ENCODE results near the gene ANKRD6. TPM values are rescaled to one million over a fixed set of nuclear protein-coding genes. Genes with fewer than 3 reads are reported as not detected.

Gene ANKRD6
- total RNA-seq, 1 experiment from 2014 or later = 5.6 TPM

DNA sequence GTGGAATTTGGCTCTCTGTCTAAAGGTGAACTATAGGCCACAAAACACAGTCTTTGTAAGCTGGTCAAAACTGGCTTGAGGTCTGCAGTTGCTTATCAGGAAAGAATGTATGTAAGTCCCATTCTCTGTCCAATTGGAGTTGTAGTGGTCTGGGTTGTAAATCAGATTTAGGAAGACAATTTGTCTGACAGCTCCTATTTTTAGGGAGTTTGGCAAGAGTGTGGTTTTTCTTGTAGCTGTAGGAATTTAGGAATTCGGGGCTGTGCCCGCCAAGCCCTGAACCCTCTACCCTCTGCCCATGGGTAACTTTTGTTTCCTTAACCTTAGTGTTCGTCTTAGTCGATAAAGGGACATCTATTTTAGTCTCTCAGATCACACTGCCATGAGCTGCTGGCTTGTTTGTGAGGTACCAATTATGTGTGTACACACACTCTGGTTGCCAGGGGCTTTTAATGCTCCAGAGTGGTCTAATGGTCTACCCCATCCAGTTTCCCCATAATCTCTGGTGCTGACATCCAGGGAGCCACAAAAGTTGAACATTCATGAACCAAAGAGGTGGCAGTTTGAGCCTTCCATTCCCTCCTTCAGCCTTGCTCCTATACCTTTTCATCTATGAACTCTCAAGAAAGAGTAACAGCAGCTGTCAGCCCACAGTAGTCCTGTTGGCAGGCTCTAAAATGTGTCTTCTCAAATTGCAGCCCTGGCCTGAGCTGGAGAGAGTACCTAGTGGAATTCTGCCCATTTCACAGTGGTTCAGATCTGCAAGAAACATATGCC is 93.0 kb downstream of the ANKRD6 start:
- Mint-ChIP-seq H3K27ac (no peak overlapping the region), H3K9me3 (no peaks in the 10 kb centered on the region), H3K4me3 (no peak overlapping the region), H3K4me1 (no peaks in the 10 kb centered on the region; a peak in 1 of 4 replicates), H3K36me3 (ENCODE audit: insufficient read depth in 1 of 3, low read depth in 3 of 3) (no peaks in the 10 kb centered on the region), H3K27me3 (ENCODE audit: low read depth) (no peaks in the 10 kb centered on the region; the same call in 1 of the 2 replicates)
- no peak overlapping the region for H3K18ac ChIP-seq (ENCODE audit: insufficient read length, low read depth, low read length)
- H3K4ac ChIP-seq (ENCODE audit: low read depth, low read length) = no peak overlapping the region
- no peak overlapping the region for H4K91ac ChIP-seq (ENCODE audit: insufficient read length, low read depth, low read length)
- H3K4me2 ChIP-seq (ENCODE audit: insufficient read depth, insufficient read length, low read length) = no peak overlapping the region
- H2BK5ac ChIP-seq (ENCODE audit: insufficient read length, low read length) = no peak overlapping the region
- no peak overlapping the region for H2AFZ ChIP-seq (ENCODE audit: low read length)
- DNase-seq = no peak
- H2BK15ac ChIP-seq (ENCODE audit: low read depth, low read length) = no peak overlapping the region
- H3K79me2 ChIP-seq (ENCODE audit: insufficient read depth, low read length) = no peaks in the 10 kb centered on the region
- no peaks in the 10 kb centered on the region for H3K79me1 ChIP-seq (ENCODE audit: insufficient read depth, low read depth, low read length, poor library complexity, severe bottlenecking)
- H3K4me1 ChIP-seq (ENCODE audit: insufficient read depth, low read length) = no peaks in the 10 kb centered on the region
- no peak overlapping the region for H3K56ac ChIP-seq (ENCODE audit: insufficient read length, low read depth, low read length)
- H3K23me2 ChIP-seq (ENCODE audit: insufficient read length, low read depth, low read length, poor library complexity, severe bottlenecking) = no peaks in the 10 kb centered on the region
- no peak overlapping the region for H4K5ac ChIP-seq (ENCODE audit: insufficient read length, low read depth, low read length)
- no peak overlapping the region for H2BK120ac ChIP-seq (ENCODE audit: low read depth, low read length, poor library complexity, severe bottlenecking)
- H4K8ac ChIP-seq (replicated peaks; ENCODE audit: insufficient read length, low read depth, low read length) = no peak overlapping the region
- no peak overlapping the region for H2AK5ac ChIP-seq (ENCODE audit: insufficient read length, low read length)
- no peak overlapping the region for H3K23ac ChIP-seq (ENCODE audit: insufficient read length, low read depth, low read length)
- no peaks in the 10 kb centered on the region for H3K9me3 ChIP-seq (ENCODE audit: control insufficient read depth, low read depth, low read length)
- H3K14ac ChIP-seq (ENCODE audit: insufficient read depth, low read length) = no peak overlapping the region
- H2BK12ac ChIP-seq (ENCODE audit: insufficient read length, low read depth, low read length) = no peak overlapping the region
- no peak overlapping the region for H2BK20ac ChIP-seq (ENCODE audit: low read depth, low read length, poor library complexity, severe bottlenecking)
- H3K27ac ChIP-seq (ENCODE audit: insufficient read length, low read depth, low read length) = no peak overlapping the region
- TF ChIP-seq, protein P1, sequence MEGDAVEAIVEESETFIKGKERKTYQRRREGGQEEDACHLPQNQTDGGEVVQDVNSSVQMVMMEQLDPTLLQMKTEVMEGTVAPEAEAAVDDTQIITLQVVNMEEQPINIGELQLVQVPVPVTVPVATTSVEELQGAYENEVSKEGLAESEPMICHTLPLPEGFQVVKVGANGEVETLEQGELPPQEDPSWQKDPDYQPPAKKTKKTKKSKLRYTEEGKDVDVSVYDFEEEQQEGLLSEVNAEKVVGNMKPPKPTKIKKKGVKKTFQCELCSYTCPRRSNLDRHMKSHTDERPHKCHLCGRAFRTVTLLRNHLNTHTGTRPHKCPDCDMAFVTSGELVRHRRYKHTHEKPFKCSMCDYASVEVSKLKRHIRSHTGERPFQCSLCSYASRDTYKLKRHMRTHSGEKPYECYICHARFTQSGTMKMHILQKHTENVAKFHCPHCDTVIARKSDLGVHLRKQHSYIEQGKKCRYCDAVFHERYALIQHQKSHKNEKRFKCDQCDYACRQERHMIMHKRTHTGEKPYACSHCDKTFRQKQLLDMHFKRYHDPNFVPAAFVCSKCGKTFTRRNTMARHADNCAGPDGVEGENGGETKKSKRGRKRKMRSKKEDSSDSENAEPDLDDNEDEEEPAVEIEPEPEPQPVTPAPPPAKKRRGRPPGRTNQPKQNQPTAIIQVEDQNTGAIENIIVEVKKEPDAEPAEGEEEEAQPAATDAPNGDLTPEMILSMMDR (conservative IDR thresholded peaks at IDR 0.05) = no peak
- H3T11ph ChIP-seq (ENCODE audit: low read length) = no peak overlapping the region
- H3K27me3 ChIP-seq (ENCODE audit: insufficient read depth, low read length) = no peaks in the 10 kb centered on the region
- H4K20me1 ChIP-seq (ENCODE audit: control insufficient read depth, insufficient read depth, insufficient read length) = no peaks in the 10 kb centered on the region
- no peak overlapping the region for H3K9ac ChIP-seq (ENCODE audit: extremely low read depth, insufficient read length, low read length)
- no CpG with 5 or more reads among the region's 4 CpGs for WGBS (ENCODE audit: extremely low coverage, insufficient read length, low lambda C conversion rate)
